ENCODE measurements around the gene PTGDR2.

The PTGDR2 gene

GRCh38 chr11:60849641-60850520 is 5.9 kb downstream of the PTGDR2 start:
- TF ChIP-seq, protein P1, sequence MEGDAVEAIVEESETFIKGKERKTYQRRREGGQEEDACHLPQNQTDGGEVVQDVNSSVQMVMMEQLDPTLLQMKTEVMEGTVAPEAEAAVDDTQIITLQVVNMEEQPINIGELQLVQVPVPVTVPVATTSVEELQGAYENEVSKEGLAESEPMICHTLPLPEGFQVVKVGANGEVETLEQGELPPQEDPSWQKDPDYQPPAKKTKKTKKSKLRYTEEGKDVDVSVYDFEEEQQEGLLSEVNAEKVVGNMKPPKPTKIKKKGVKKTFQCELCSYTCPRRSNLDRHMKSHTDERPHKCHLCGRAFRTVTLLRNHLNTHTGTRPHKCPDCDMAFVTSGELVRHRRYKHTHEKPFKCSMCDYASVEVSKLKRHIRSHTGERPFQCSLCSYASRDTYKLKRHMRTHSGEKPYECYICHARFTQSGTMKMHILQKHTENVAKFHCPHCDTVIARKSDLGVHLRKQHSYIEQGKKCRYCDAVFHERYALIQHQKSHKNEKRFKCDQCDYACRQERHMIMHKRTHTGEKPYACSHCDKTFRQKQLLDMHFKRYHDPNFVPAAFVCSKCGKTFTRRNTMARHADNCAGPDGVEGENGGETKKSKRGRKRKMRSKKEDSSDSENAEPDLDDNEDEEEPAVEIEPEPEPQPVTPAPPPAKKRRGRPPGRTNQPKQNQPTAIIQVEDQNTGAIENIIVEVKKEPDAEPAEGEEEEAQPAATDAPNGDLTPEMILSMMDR (conservative IDR thresholded peaks at IDR 0.05) = no peak
- H3K27ac ChIP-seq = no peak overlapping the region

GRCh38 chr11:60848714-60849151 is 7.0 kb downstream of the PTGDR2 start:
- no peak overlapping the region for H3K27ac ChIP-seq
- TF ChIP-seq, protein P1 (conservative IDR thresholded peaks at IDR 0.05) = no peak

DNA sequence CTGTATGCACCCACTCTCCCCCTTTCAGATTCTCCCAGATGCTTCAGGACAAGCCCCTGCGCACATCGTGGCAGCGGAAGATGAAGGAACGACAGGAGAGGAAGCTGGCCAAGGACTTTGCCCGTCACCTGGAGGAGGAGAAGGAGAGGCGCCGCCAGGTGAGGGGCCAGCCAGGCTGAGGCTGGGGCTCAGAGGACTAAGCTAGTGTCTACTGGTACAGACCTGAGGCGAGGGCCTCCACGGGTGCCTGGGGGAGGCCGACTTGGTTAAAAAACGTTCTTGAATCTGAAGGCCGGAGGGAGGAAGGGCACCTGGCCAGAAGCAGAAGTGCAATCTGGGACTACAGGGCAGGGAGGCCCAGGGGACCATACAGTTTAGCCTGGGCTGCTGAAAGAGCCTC is 7.9 kb downstream of the PTGDR2 start:
- H3K27ac ChIP-seq = no peak overlapping the region
- TF ChIP-seq, protein P1 (conservative IDR thresholded peaks at IDR 0.05) = no peak

GRCh38 chr11:60847281-60847680 is 8.5 kb downstream of the PTGDR2 start:
- H3K27ac ChIP-seq = no peak overlapping the region
- TF ChIP-seq, protein P1 (conservative IDR thresholded peaks at IDR 0.05) = no peak

GRCh38 chr11:60845338-60845737 is 10.4 kb downstream of the PTGDR2 start:
- H3K27ac ChIP-seq = peak overlapping the region; percentile 68

DNA sequence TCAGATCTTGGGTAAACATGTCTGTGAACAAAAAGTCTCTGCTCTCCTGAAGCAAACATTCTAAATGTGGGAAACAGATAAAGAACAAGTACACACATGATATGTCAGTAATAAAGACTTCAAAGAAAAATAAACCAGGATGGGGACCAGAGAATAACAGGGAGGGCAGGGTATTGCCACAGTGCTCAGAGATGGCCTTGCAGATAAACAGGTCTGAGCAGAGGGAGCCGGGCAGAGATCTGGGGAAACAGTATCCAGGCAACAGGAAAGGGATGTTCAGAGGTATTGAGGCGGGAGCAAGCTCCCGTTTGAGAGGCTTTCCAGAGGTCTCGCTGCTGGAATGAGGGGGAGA is 10.9 kb downstream of the PTGDR2 start:
- H3K27ac ChIP-seq = peak overlapping the region; percentile 68
- TF ChIP-seq, protein P1 (conservative IDR thresholded peaks at IDR 0.05) = no peak

More at GRCh38 chr11:60845338-60845737, 10.4 kb downstream of the PTGDR2 start:
- TF ChIP-seq, protein P1 (conservative IDR thresholded peaks at IDR 0.05) = no peak

DNA sequence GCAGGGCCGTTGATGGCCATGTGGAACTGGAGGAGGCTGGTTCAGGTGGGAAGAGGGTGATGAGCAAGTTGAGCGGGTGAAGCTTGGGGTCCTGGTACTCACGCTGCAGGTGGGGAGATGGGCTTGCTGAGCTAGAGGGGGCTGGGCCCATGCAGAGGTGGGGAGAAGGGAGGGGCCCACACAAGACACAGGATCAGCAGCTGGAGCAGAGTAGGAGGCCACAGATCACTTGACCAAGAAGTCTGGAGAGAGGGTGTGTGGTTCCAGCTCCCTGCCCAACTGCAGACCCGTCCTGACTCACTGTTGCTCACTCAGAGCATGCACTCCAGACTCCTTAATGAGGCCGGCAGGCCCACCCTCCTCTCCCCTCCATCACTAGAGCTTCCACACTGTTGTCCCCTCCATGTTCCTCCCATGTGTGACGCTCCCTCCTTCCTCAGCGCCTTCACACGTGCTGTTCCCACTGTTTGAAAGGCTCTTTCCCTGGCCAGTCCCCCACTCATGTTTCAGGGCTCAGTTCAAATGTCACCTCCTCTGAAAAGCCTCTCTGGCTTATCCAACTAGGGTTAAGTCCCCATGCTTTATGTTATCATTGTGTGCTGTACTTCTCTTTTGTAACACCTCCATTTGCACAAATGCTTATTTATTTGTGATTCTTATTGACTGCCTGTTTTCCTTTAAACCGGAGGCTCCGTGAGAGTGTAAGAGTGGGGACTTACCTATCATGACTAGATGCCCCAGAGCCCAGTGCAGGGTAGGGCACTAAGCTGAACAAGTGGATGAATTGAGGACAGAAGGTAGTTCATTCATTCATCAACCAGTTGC is 11.5 kb downstream of the PTGDR2 start:
- H3K27ac ChIP-seq = peak overlapping the region; percentile 68
- TF ChIP-seq, protein P1 (conservative IDR thresholded peaks at IDR 0.05) = no peak
